K562 (cell line): ENCODE data around the gene HNRNPH1. TPM values are rescaled to one million over a fixed set of nuclear protein-coding genes. Genes with fewer than 3 reads are reported as not detected.

ENCODE experiments used
- AFF1 ChIP-seq, 2 experiments: fragments of 450-650 bp; IDR thresholded peaks; 2 replicates each; pipeline ENCODE4 v1.6.1; 2018; ENCODE audit warnings: mild to moderate bottlenecking in 2 of 2, low read depth in 1 of 2; ENCODE audit not compliant: partially characterized antibody in 2 of 2
- ARHGAP35 ChIP-seq: fragments of 450-650 bp; IDR thresholded peaks from 2 replicates; pipeline ENCODE4 v1.6.1; 2018; ENCODE audit not compliant: partially characterized antibody
- CREB1 ChIP-seq, 2 experiments: sonication (generic) in 1 of 2; formaldehyde crosslinking in 1 of 2; IDR thresholded peaks; 2 replicates each; pipeline versions ENCODE4 v1.6.1 to v1.8.0; 2012 to 2022; ENCODE audit warnings: inconsistent platforms in 1 of 2, mild to moderate bottlenecking in 1 of 2, missing genetic modification reagents in 1 of 2, moderate library complexity in 1 of 2
- EZH2 ChIP-seq: IDR thresholded peaks from 2 replicates; pipeline ENCODE4 v1.6.1; 2012; ENCODE audit warnings: low read depth, mild to moderate bottlenecking, inconsistent platforms, low read length, borderline replicate concordance
- JUND ChIP-seq, 2 experiments: IDR thresholded peaks; 2 replicates in 1 of 2; 3 replicates in 1 of 2; pipeline ENCODE4 v1.6.1; 2011; ENCODE audit warnings: borderline replicate concordance in 2 of 2, low read depth in 2 of 2, low read length in 2 of 2, improper control_type of control experiment in 1 of 2, missing biosample characterization in 1 of 2, missing genetic modification characterization in 1 of 2, missing genetic modification reagents in 1 of 2
- MAFK ChIP-seq: IDR thresholded peaks from 2 replicates; pipeline ENCODE4 v1.6.1; 2011; ENCODE audit warnings: low read length, improper control_type of control experiment
- MLX ChIP-seq, 2 experiments: fragments of 450-650 bp in 1 of 2; sonication (generic) in 1 of 2; formaldehyde crosslinking; conservative IDR thresholded peaks; 2 replicates each; pipeline versions ENCODE4 v1.4.0 to v1.8.1; 2020 to 2022; ENCODE audit warnings: mild to moderate bottlenecking in 1 of 2, missing genetic modification reagents in 1 of 2
- MYNN ChIP-seq, 2 experiments: sonication (generic); formaldehyde crosslinking in 1 of 2; IDR thresholded peaks; 2 replicates each; pipeline versions ENCODE4 v1.5.0 to v1.6.1; 2016 to 2020; ENCODE audit warnings: antibody characterized with exemption in 1 of 2, missing genetic modification reagents in 1 of 2
- NFYB ChIP-seq: IDR thresholded peaks from 2 replicates; pipeline ENCODE4 v1.6.1; 2011; ENCODE audit warnings: mild to moderate bottlenecking, moderate library complexity; ENCODE audit not compliant: insufficient read length; ENCODE audit errors: extremely low read depth
- OTX1 ChIP-seq: fragments of 450-650 bp; formaldehyde crosslinking; IDR thresholded peaks from 2 replicates; pipeline ENCODE4 v1.4.0; 2022; ENCODE audit warnings: mild to moderate bottlenecking
- PTBP1 ChIP-seq: fragments of 200-400 bp; formaldehyde crosslinking; IDR thresholded peaks from 2 replicates; pipeline ENCODE4 v1.6.1; 2017; ENCODE audit warnings: low read depth, low read length
- PTTG1 ChIP-seq: fragments of 450-650 bp; IDR thresholded peaks from 2 replicates; pipeline ENCODE4 v1.6.1; 2016; ENCODE audit warnings: low read depth, mild to moderate bottlenecking, missing genetic modification characterization, missing compliant biosample characterization
- TCF3 ChIP-seq: sonication (generic); formaldehyde crosslinking; IDR thresholded peaks from 2 replicates; pipeline ENCODE4 v1.4.0; 2020; ENCODE audit warnings: mild to moderate bottlenecking, missing genetic modification reagents
- TEAD2 ChIP-seq: fragments of 450-650 bp; IDR thresholded peaks from 2 replicates; pipeline ENCODE4 v1.6.1; 2016; ENCODE audit warnings: missing genetic modification characterization, control low read depth, missing compliant biosample characterization
- TRIM25 ChIP-seq: fragments of 450-650 bp; IDR thresholded peaks from 2 replicates; pipeline ENCODE4 v1.7.0; 2016; ENCODE audit warnings: borderline replicate concordance
- TSC22D4 ChIP-seq: fragments of 450-650 bp; IDR thresholded peaks from 2 replicates; pipeline ENCODE4 v1.6.1; 2016; ENCODE audit warnings: missing genetic modification characterization, missing biosample characterization, control low read depth
- ZBTB7A ChIP-seq: IDR thresholded peaks from 2 replicates; pipeline ENCODE4 v1.6.1; 2011; ENCODE audit warnings: low read depth, mild to moderate bottlenecking, low read length, moderate library complexity, borderline replicate concordance; ENCODE audit not compliant: control insufficient read depth
- ZC3H8 ChIP-seq: fragments of 450-650 bp; IDR thresholded peaks from 2 replicates; pipeline ENCODE4 v1.6.1; 2017
- ZNF583 ChIP-seq: fragments of 250-450 bp; sonication (Bioruptor Pico); IDR thresholded peaks from 2 replicates; pipeline ENCODE4 v1.4.0; 2020
- ZNF780A ChIP-seq: fragments of 250-450 bp; sonication (Bioruptor Pico); IDR thresholded peaks from 2 replicates; pipeline ENCODE4 v1.5.0; 2021; ENCODE audit warnings: mild to moderate bottlenecking
- polyA plus RNA-seq, 8 experiments: library from polyadenylated mRNA; depleted of rRNA in 4 of 8; stranded (reverse) in 5 of 8; unstranded in 3 of 8; fragments of >200 nt; fragmentation: Nextera tagmentation in 2 of 8; fragmentation: Illumina TruSeq in 1 of 8; extraction: Ambion mirVana in 2 of 8; extraction: Trizol in 1 of 8; gene quantifications; 2 replicates each; pipeline versions ENCODE4 v1.2.1 to v1.2.3, GENCODE V29; 2011 to 2014; ENCODE audit warnings: inconsistent platforms in 1 of 8, missing spikeins in 1 of 8
- total RNA-seq, 7 experiments: library from RNA; depleted of rRNA in 6 of 7; stranded (reverse); fragments of >200 nt in 6 of 7; fragmentation: Illumina TruSeq in 2 of 7; extraction: Trizol in 2 of 7; gene quantifications; 2 replicates each; pipeline versions ENCODE4 v1.2.1 to v1.2.3, GENCODE V29; 2011 to 2021; ENCODE audit warnings: low replicate concordance in 1 of 7

HNRNPH1 gene
- total and polyA plus RNA-seq, 9 of the 15 experiments (the other 6 are each of a cell fraction or from before 2014, with no cell fraction given), result 103 to 656 (median 561) TPM

- TF ChIP-seq JUND (IDR thresholded peaks at IDR 0.05; ENCODE audit: borderline replicate concordance, low read depth, low read length) (peak; percentile 50), JUND (tag; IDR thresholded peaks at IDR 0.05; ENCODE audit: borderline replicate concordance, low read depth, low read length) (no peak), ARHGAP35 (no peak), MLX (CRISPR knock-in tag; conservative IDR thresholded peaks at IDR 0.05) (0 out of 4 replicates have a peak, but pooled peaks have one; percentile 15 to 79), TSC22D4 (no peak), AFF1 (IDR thresholded peaks at IDR 0.05; ENCODE audit: low read depth in 1 of 2, partially characterized antibody in 2 of 2) (peak in 1 of 2 experiments; percentile 73), MYNN (IDR thresholded peaks at IDR 0.05) (no peak), MYNN (CRISPR knock-in tag; IDR thresholded peaks at IDR 0.05) (no peak), PTBP1 (0 out of 2 replicates have a peak, but pooled peaks have one; percentile 33), PTTG1 (tag) (no peak), CREB1 (IDR thresholded peaks at IDR 0.05) (no peak; the same call in 1 of the 2 replicates), CREB1 (CRISPR knock-in tag; IDR thresholded peaks at IDR 0.05) (peak; percentile 49; the same call in 1 of the 2 replicates), MAFK (no peak), TCF3 (CRISPR knock-in tag) (no peak), OTX1 (CRISPR knock-in tag) (0 out of 2 replicates have a peak, but pooled peaks have one; percentile 48), ZNF780A (no peak), ZC3H8 (no peak), NFYB (no peak), ZBTB7A (peak; percentile 75; the same call in 1 of the 2 replicates), ZNF583 (CRISPR knock-in tag) (no peak), EZH2 (no peak), TEAD2 (tag) (no peak), TRIM25 (no peak)
Observed at GRCh38 chr5:179623003-179623905, at the start of gene HNRNPH1 (continued).
